Erythroblast (primary cell): ENCODE results near the gene TBRG1.

ENCODE experiments used
- GATA1 ChIP-seq: IDR thresholded peaks from 2 replicates; pipeline ENCODE4 v1.6.1; 2011; ENCODE audit warnings: low read depth, mild to moderate bottlenecking, control low read depth, low read length, moderate library complexity
- POLR2A ChIP-seq: IDR thresholded peaks from 2 replicates; pipeline ENCODE4 v1.6.1; 2011; ENCODE audit warnings: mild to moderate bottlenecking, low read length

GRCh38 chr11:124584681-124585372 is 37.8 kb upstream of the TBRG1 start:
- no peak for TF ChIP-seq POLR2A
- no peak for TF ChIP-seq GATA1
